ENCODE data around the gene ESR2. TPM values are rescaled to one million over a fixed set of nuclear protein-coding genes. Genes with fewer than 3 reads are reported as not detected.
"Not testable (repeated sequence)": the region's sequence is repeated elsewhere in the genome, so short reads cannot be mapped to it uniquely, and the experiment has no call there.

ESR2 gene
- total and polyA plus RNA-seq, 8 donors: 0.21 to 3.0 (median 2.0) TPM

GRCh38 chr14:64213086-64213485 lies 81.1 kb downstream of the ESR2 start:
- intact Hi-C loops (cut with DNase I): no loop called here
- peak overlapping the region; percentile 59 to 70 for H3K27ac ChIP-seq
- no peak overlapping the region for H3K4me3 ChIP-seq
- peaks cover 12 to 14% of the 10 kb centered on the region in 2 donors for H3K4me1 ChIP-seq
- H3K27me3 ChIP-seq: no peaks in the 10 kb centered on the region
- DNase-seq (peak in 3 of 4 donors; percentile 13 to 72 (median 60)), ATAC-seq (peak; percentile 77)
- H3K9me3 ChIP-seq: no peaks in the 10 kb centered on the region
- TF ChIP-seq CTCF (IDR thresholded peaks at IDR 0.05): no peak
- H3K36me3 ChIP-seq: peaks cover 0 to 96% of the 10 kb centered on the region in 2 donors

GRCh38 chr14:64212666-64213065 lies 81.5 kb downstream of the ESR2 start:
- Histone ChIP-seq H3K9me3 (no peaks in the 10 kb centered on the region), H3K4me1 (peaks cover 12 to 14% of the 10 kb centered on the region in 2 donors), H3K27ac (no peak overlapping the region), H3K36me3 (peaks cover 0 to 92% of the 10 kb centered on the region in 2 donors), H3K4me3 (no peak overlapping the region), H3K27me3 (no peaks in the 10 kb centered on the region)
- DNase-seq (no peak), ATAC-seq (no peak)
- TF ChIP-seq CTCF (IDR thresholded peaks at IDR 0.05): no peak
- intact Hi-C loops (cut with DNase I): no loop called here

- H3K27me3 ChIP-seq; H3K27ac ChIP-seq; ATAC-seq; DNase-seq; intact Hi-C loops (cut with DNase I); H3K9me3 ChIP-seq; H3K4me3 ChIP-seq: not testable (repeated sequence)
- Histone ChIP-seq H3K36me3 (peaks cover 0 to 74% of the 10 kb centered on the region in 2 donors), H3K4me1 (peaks cover 12 to 14% of the 10 kb centered on the region in 2 donors)
These were observed 83.3 kb downstream of the ESR2 start for GRCh38 chr14:64210912-64211311.

GRCh38 chr14:64210216-64210615 lies 84.0 kb downstream of the ESR2 start:
- Histone ChIP-seq H3K36me3 (peaks cover 0 to 67% of the 10 kb centered on the region in 2 donors), H3K27ac (no peak overlapping the region), H3K9me3 (no peaks in the 10 kb centered on the region), H3K4me1 (peaks cover 12 to 14% of the 10 kb centered on the region in 2 donors), H3K27me3 (no peaks in the 10 kb centered on the region), H3K4me3 (no peak overlapping the region)
- TF ChIP-seq CTCF (IDR thresholded peaks at IDR 0.05): no peak
- ATAC-seq: no peak
- intact Hi-C loops (cut with DNase I): no loop called here
- DNase-seq: no peak

GRCh38 chr14:64209444-64210131 lies 84.6 kb downstream of the ESR2 start:
- TF ChIP-seq CTCF (IDR thresholded peaks at IDR 0.05): no peak
- Histone ChIP-seq H3K4me3 (no peak overlapping the region), H3K4me1 (peaks cover 12 to 14% of the 10 kb centered on the region in 2 donors), H3K27me3 (no peaks in the 10 kb centered on the region), H3K36me3 (peaks cover 0 to 61% of the 10 kb centered on the region in 2 donors), H3K9me3 (no peaks in the 10 kb centered on the region), H3K27ac (peak overlapping the region; percentile 18 to 71)
- ATAC-seq (peak; percentile 80), DNase-seq (peak in 3 of 4 donors; percentile 78 to 87 (median 82))
- intact Hi-C loops (cut with DNase I): no loop called here

Measured in left lung (tissue), 10 donors.